ENCODE measurements around the gene ZNF189. TPM values are rescaled to one million over a fixed set of nuclear protein-coding genes. Genes with fewer than 3 reads are reported as not detected.

Gene ZNF189
- total and polyA plus RNA-seq, 2 donors, result 13.6 to 16.2 TPM

DNA sequence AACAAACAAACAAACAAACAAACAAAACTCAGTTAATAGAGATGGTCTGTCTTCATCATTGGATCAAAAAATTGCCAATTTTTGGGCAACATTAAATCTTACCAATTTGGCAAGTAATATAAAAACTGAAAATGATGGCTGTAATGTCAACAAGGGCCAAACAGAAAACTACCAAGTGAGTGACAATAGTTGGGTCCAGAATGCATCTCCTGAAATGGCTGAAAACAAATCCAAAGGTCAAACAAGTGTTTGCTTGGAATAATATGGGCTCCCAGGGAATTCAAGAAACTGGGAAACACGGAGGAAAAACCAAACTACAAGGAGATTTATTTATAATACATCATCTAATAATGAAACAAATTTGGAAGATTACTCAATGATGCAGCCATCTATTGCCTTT, 39.0 kb upstream of the ZNF189 start:
- Histone ChIP-seq H3K4me1 (ENCODE audit: control insufficient read depth in 2 of 2, insufficient read depth in 2 of 2, low read length in 2 of 2) (no peaks in the 10 kb centered on the region), H3K27ac (ENCODE audit: low read depth in 1 of 2, low read length in 1 of 2) (no peak overlapping the region), H3K4me3 (ENCODE audit: low read length in 2 of 2) (no peak overlapping the region), H3K9me3 (ENCODE audit: control insufficient read depth in 2 of 2, insufficient read depth in 1 of 2, low read length in 1 of 2) (no peaks in the 10 kb centered on the region), H3K27me3 (ENCODE audit: control insufficient read depth in 2 of 2, insufficient read depth in 1 of 2, low read length in 1 of 2) (no peaks in the 10 kb centered on the region), H3K36me3 (ENCODE audit: control insufficient read depth in 2 of 2, insufficient read depth in 2 of 2, low read length in 1 of 2) (no peaks in the 10 kb centered on the region)
- 87% methylated on average over 1 of the region's 1 CpG for WGBS
- DNase-seq (ENCODE audit: low read depth in 6 of 9, low spot score in 9 of 9), result no peak

DNA sequence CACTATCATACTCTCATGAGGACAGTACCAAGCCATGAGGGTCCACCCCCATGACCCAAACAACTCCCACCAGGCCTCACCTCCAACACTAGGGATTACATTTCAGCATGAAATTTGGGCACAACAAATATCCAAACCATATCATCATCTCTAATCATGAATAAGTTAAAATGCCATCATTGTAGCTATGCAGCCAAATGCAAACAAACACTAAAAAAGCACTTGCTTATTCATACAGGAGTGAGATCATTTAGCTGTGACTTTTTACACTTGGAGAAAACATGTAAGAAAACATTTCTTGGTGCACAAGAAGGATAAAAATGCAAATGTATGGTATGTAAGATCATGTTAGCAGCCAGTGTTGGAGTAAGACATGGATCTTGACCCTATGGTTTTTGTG, 38.0 kb upstream of the ZNF189 start:
- Histone ChIP-seq H3K27me3 (ENCODE audit: control insufficient read depth in 2 of 2, insufficient read depth in 1 of 2, low read length in 1 of 2) (no peaks in the 10 kb centered on the region), H3K4me3 (ENCODE audit: low read length in 2 of 2) (no peak overlapping the region), H3K27ac (ENCODE audit: low read depth in 1 of 2, low read length in 1 of 2) (no peak overlapping the region), H3K9me3 (ENCODE audit: control insufficient read depth in 2 of 2, insufficient read depth in 1 of 2, low read length in 1 of 2) (no peaks in the 10 kb centered on the region), H3K36me3 (ENCODE audit: control insufficient read depth in 2 of 2, insufficient read depth in 2 of 2, low read length in 1 of 2) (no peaks in the 10 kb centered on the region), H3K4me1 (ENCODE audit: control insufficient read depth in 2 of 2, insufficient read depth in 2 of 2, low read length in 2 of 2) (no peaks in the 10 kb centered on the region)
- DNase-seq (ENCODE audit: low read depth in 6 of 9, low spot score in 9 of 9), result no peak

DNA sequence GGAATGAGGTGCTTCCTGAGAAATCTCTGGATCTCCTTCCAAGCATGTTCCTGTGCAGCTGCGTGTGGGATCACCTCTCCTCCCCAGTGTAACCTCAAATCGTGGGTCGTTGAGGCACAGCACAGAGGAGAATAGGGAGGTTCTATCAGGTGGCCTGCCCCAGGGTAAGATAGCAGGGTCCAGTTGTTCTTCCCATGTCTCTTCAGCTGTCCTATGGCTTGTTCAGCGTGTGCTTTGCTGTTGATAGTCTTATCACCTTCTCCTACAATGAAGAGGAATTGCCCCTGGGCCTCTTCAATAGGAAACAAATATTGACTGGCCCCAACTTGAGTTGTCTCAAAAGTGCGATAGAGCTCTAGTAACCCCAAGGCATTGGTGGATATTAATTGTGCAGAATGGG, 36.2 kb upstream of the ZNF189 start:
- no peaks in the 10 kb centered on the region for H3K27me3 ChIP-seq (ENCODE audit: control insufficient read depth in 2 of 2, insufficient read depth in 1 of 2, low read length in 1 of 2)
- no peak overlapping the region for H3K4me3 ChIP-seq (ENCODE audit: low read length in 2 of 2)
- H3K4me1 ChIP-seq (ENCODE audit: control insufficient read depth in 2 of 2, insufficient read depth in 2 of 2, low read length in 2 of 2), result no peaks in the 10 kb centered on the region
- no peaks in the 10 kb centered on the region for H3K9me3 ChIP-seq (ENCODE audit: control insufficient read depth in 2 of 2, insufficient read depth in 1 of 2, low read length in 1 of 2)
- H3K27ac ChIP-seq (ENCODE audit: low read depth in 1 of 2, low read length in 1 of 2), result no peak overlapping the region
- no peaks in the 10 kb centered on the region for H3K36me3 ChIP-seq (ENCODE audit: control insufficient read depth in 2 of 2, insufficient read depth in 2 of 2, low read length in 1 of 2)
- 94% methylated on average over 5 of the region's 5 CpGs for WGBS
- DNase-seq (ENCODE audit: low read depth in 6 of 9, low spot score in 9 of 9), result no peak

DNA sequence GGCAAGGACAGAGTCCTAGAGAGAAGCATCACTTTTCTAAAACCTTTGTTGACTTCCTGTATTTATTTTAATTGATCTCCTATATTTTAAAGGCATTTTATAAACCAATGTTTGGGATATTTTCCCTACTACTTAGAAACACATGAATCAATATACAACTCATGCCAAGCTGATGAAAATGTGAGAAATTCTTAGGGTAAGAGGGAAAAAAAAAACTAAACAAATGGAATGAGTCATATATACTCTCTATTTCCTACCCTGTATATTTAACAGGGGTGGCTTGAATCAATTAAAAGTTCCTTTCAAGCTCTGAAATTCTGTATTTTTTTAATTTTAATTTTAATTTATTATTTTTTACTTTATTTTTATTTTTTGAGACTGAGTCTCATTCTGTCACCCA, 33.5 kb upstream of the ZNF189 start:
- Histone ChIP-seq H3K27me3 (ENCODE audit: control insufficient read depth in 2 of 2, insufficient read depth in 1 of 2, low read length in 1 of 2) (no peaks in the 10 kb centered on the region), H3K9me3 (ENCODE audit: control insufficient read depth in 2 of 2, insufficient read depth in 1 of 2, low read length in 1 of 2) (no peaks in the 10 kb centered on the region), H3K27ac (ENCODE audit: low read depth in 1 of 2, low read length in 1 of 2) (no peak overlapping the region), H3K4me3 (ENCODE audit: low read length in 2 of 2) (no peak overlapping the region), H3K4me1 (ENCODE audit: control insufficient read depth in 2 of 2, insufficient read depth in 2 of 2, low read length in 2 of 2) (no peaks in the 10 kb centered on the region), H3K36me3 (ENCODE audit: control insufficient read depth in 2 of 2, insufficient read depth in 2 of 2, low read length in 1 of 2) (no peaks in the 10 kb centered on the region)
- DNase-seq (ENCODE audit: low read depth in 6 of 9, low spot score in 9 of 9), result no peak

DNA sequence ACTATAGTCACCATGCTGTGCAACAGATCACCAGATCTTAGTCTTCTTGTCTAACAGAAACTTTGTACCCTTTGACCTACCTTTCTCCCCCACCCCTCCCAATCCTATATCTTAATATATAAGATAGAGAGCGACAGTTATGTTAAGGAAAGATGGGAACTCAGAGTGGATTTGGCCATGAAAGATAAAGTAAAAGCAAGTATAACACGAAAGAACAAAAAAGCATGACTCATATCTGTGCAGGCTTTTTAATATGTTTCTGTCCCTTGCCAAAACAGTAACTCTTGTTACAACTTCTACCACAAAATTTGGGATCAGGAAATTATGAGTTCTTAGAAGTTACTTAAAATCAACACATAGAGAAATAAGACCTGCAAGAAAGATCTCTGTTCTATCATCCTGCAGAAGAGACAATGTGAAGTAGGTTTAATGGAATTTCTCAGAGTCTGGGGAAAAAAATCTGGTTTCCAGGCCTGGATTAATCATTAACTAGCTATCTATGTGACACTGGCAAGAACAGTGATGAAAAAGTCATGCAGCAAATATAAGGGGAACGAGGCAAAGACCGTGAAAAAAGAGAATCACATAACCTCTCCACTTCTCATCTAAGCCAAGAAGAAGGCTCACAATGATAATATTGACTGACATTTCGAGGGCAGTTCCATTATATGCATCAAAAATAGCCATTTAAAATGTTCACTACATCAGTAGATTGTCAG, 32.5 kb upstream of the ZNF189 start:
- no peak overlapping the region for H3K27ac ChIP-seq (ENCODE audit: low read depth in 1 of 2, low read length in 1 of 2)
- H3K4me3 ChIP-seq (ENCODE audit: low read length in 2 of 2), result no peak overlapping the region
- no peak for DNase-seq (ENCODE audit: low read depth in 6 of 9, low spot score in 9 of 9)
- no peaks in the 10 kb centered on the region for H3K27me3 ChIP-seq (ENCODE audit: control insufficient read depth in 2 of 2, insufficient read depth in 1 of 2, low read length in 1 of 2)
- H3K36me3 ChIP-seq (ENCODE audit: control insufficient read depth in 2 of 2, insufficient read depth in 2 of 2, low read length in 1 of 2), result no peaks in the 10 kb centered on the region
- 70% methylated on average over 5 of the region's 5 CpGs for WGBS
- H3K9me3 ChIP-seq (ENCODE audit: control insufficient read depth in 2 of 2, insufficient read depth in 1 of 2, low read length in 1 of 2), result no peaks in the 10 kb centered on the region
- H3K4me1 ChIP-seq (ENCODE audit: control insufficient read depth in 2 of 2, insufficient read depth in 2 of 2, low read length in 2 of 2), result no peaks in the 10 kb centered on the region

DNA sequence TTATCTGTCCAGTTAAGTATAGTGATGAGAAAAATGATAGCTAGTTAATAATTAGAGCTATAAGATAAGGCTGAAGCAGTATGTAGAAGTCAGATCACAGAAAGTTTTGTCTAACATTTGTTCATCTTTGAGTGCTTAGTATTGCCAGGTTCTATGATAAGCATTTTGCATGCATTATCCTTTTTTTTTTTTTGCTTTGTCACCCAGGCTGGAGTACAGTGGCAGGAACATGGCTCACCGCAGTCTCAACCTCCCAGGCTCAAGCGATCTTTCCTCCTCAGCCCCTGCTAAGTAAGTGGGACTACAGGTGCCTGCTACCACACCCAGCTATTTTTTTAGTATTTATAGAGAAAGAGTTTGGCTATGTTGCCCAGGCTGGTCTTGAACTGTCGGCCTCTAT, 31.3 kb upstream of the ZNF189 start:
- H3K4me1 ChIP-seq (ENCODE audit: control insufficient read depth in 2 of 2, insufficient read depth in 2 of 2, low read length in 2 of 2), result no peaks in the 10 kb centered on the region
- 97% methylated on average over 3 of the region's 3 CpGs for WGBS
- H3K4me3 ChIP-seq (ENCODE audit: low read length in 2 of 2), result no peak overlapping the region
- no peak overlapping the region for H3K27ac ChIP-seq (ENCODE audit: low read depth in 1 of 2, low read length in 1 of 2)
- H3K9me3 ChIP-seq (ENCODE audit: control insufficient read depth in 2 of 2, insufficient read depth in 1 of 2, low read length in 1 of 2), result no peaks in the 10 kb centered on the region
- H3K36me3 ChIP-seq (ENCODE audit: control insufficient read depth in 2 of 2, insufficient read depth in 2 of 2, low read length in 1 of 2), result no peaks in the 10 kb centered on the region
- DNase-seq (ENCODE audit: low read depth in 6 of 9, low spot score in 9 of 9), result no peak
- no peaks in the 10 kb centered on the region for H3K27me3 ChIP-seq (ENCODE audit: control insufficient read depth in 2 of 2, insufficient read depth in 1 of 2, low read length in 1 of 2)

DNA sequence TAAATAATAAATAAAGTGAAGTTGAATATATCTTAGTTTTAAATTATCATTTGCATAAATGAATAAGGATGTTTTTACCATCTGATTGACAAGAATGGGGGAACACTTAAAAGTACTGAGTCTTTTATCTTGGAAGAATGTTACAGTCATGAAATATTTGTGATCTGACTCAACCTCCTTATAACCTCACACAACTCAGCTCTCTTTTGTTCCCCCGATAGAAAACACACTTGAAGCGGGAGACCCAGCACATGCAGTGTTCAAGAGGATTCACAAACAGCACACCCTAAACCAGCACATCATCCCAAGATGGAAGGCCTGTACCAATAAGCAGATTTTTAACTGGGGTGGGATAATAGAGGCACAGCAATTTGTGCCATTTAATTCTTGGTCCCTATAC, 29.4 kb upstream of the ZNF189 start:
- WGBS, result 97% methylated on average over 2 of the region's 2 CpGs
- H3K4me1 ChIP-seq (ENCODE audit: control insufficient read depth in 2 of 2, insufficient read depth in 2 of 2, low read length in 2 of 2), result no peaks in the 10 kb centered on the region

DNA sequence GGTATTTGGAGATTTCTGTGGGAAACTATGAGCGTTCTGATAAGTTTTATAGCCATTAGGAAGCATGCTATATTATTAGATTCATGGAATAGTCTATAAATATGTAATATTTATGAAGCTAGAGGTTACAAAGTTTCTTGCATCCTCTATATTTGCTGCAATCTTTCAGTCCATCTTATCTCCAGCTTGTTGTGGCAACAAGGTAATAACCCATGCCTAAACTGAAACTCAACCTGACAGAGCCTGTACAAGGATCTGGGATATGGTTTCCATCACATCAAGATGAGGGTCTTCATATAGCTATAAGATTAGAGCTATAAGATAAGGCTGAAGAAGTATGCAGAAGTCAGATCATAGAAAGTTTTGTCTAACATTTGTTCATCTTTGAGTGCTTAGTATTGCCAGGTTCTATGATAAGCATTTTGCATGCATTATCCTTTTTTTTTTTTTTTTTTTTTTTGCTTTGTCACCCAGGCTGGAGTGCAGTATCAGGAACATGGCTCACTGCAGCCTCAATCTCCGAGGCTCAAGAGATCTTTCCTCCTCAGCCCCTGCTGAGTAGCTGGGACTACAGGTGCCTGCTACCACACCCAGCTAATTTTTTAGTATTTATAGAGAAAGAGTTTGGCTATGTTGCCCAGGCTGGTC, 28.6 kb upstream of the ZNF189 start:
- Histone ChIP-seq H3K4me3 (ENCODE audit: low read length in 2 of 2) (no peak overlapping the region), H3K27me3 (ENCODE audit: control insufficient read depth in 2 of 2, insufficient read depth in 1 of 2, low read length in 1 of 2) (no peaks in the 10 kb centered on the region), H3K27ac (ENCODE audit: low read depth in 1 of 2, low read length in 1 of 2) (no peak overlapping the region), H3K4me1 (ENCODE audit: control insufficient read depth in 2 of 2, insufficient read depth in 2 of 2, low read length in 2 of 2) (no peaks in the 10 kb centered on the region), H3K9me3 (ENCODE audit: control insufficient read depth in 2 of 2, insufficient read depth in 1 of 2, low read length in 1 of 2) (no peaks in the 10 kb centered on the region), H3K36me3 (ENCODE audit: control insufficient read depth in 2 of 2, insufficient read depth in 2 of 2, low read length in 1 of 2) (no peaks in the 10 kb centered on the region)
- no peak for DNase-seq (ENCODE audit: low read depth in 6 of 9, low spot score in 9 of 9)
- WGBS, result 89% methylated on average over 2 of the region's 2 CpGs

More for the DNA sequence above, 29.4 kb upstream of the ZNF189 start:
- Histone ChIP-seq H3K27me3 (ENCODE audit: control insufficient read depth in 2 of 2, insufficient read depth in 1 of 2, low read length in 1 of 2) (no peaks in the 10 kb centered on the region), H3K36me3 (ENCODE audit: control insufficient read depth in 2 of 2, insufficient read depth in 2 of 2, low read length in 1 of 2) (no peaks in the 10 kb centered on the region), H3K9me3 (ENCODE audit: control insufficient read depth in 2 of 2, insufficient read depth in 1 of 2, low read length in 1 of 2) (no peaks in the 10 kb centered on the region), H3K27ac (ENCODE audit: low read depth in 1 of 2, low read length in 1 of 2) (no peak overlapping the region), H3K4me3 (ENCODE audit: low read length in 2 of 2) (no peak overlapping the region)
- DNase-seq (ENCODE audit: low read depth in 6 of 9, low spot score in 9 of 9), result no peak

DNA sequence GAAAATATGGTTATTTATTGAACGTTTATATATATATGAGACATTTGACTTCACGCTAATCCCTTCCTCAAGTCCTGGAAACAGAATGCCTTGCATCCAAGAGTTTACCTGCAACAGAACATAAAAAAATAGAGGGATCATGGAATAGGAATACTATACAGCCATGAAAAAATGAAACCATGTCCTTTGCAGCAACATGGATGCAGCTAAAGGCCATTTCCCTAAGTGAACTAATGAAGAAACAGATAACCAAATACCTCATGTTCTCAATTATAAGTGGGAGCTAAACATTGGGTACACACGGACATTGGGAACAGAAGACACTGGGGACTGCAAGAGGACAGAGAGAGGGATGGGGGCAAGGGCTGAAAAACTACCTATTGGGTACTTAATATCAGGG, 26.8 kb upstream of the ZNF189 start:
- H3K27me3 ChIP-seq (ENCODE audit: control insufficient read depth in 2 of 2, insufficient read depth in 1 of 2, low read length in 1 of 2), result no peaks in the 10 kb centered on the region
- 97% methylated on average over 3 of the region's 3 CpGs for WGBS
- H3K27ac ChIP-seq (ENCODE audit: low read depth in 1 of 2, low read length in 1 of 2), result no peak overlapping the region
- no peaks in the 10 kb centered on the region for H3K4me1 ChIP-seq (ENCODE audit: control insufficient read depth in 2 of 2, insufficient read depth in 2 of 2, low read length in 2 of 2)
- H3K9me3 ChIP-seq (ENCODE audit: control insufficient read depth in 2 of 2, insufficient read depth in 1 of 2, low read length in 1 of 2), result no peaks in the 10 kb centered on the region
- H3K4me3 ChIP-seq (ENCODE audit: low read length in 2 of 2), result no peak overlapping the region
- DNase-seq (ENCODE audit: low read depth in 6 of 9, low spot score in 9 of 9), result no peak
- no peaks in the 10 kb centered on the region for H3K36me3 ChIP-seq (ENCODE audit: control insufficient read depth in 2 of 2, insufficient read depth in 2 of 2, low read length in 1 of 2)
